GM12865 (cell line): ENCODE data around the gene STRBP.
"Not testable (repeated sequence)": the region's sequence is repeated elsewhere in the genome, so short reads cannot be mapped to it uniquely, and the experiment has no call there.

ENCODE experiments used
- DNase-seq: peaks from one replicate; pipeline ENCODE4 v3.0.0; 2010; ENCODE audit warnings: low read depth
- H3K4me3 ChIP-seq: 2 replicates; pipeline ENCODE4 v1.5.1; 2011; ENCODE audit warnings: mild to moderate bottlenecking, low read depth, low read length, control low read depth
- CTCF ChIP-seq: IDR thresholded peaks from 2 replicates; pipeline ENCODE4 v1.5.1; 2011; ENCODE audit warnings: low read length, control low read depth, low read depth, inconsistent platforms; ENCODE audit not compliant: insufficient read depth; ENCODE audit errors: missing control alignments

The STRBP gene

GRCh38 chr9:123310551-123311249 is 42.3 kb upstream of the STRBP start:
- no peak overlapping the region for H3K4me3 ChIP-seq
- TF ChIP-seq CTCF: no peak
- DNase-seq: no peak

- TF ChIP-seq CTCF: no peak
- no peak for DNase-seq
- H3K4me3 ChIP-seq: no peak overlapping the region
Measured at GRCh38 chr9:123309611-123310010, 41.2 kb upstream of the STRBP start.

- no peak for DNase-seq
- no peak for TF ChIP-seq CTCF
- H3K4me3 ChIP-seq: no peak overlapping the region
Measured at GRCh38 chr9:123305879-123306278, 37.5 kb upstream of the STRBP start.

- no peak for DNase-seq
- no peak overlapping the region for H3K4me3 ChIP-seq
- no peak for TF ChIP-seq CTCF
Measured at GRCh38 chr9:123304340-123304691, 35.9 kb upstream of the STRBP start.

GRCh38 chr9:123302348-123303214 is 34.2 kb upstream of the STRBP start:
- no peak for DNase-seq
- no peak overlapping the region for H3K4me3 ChIP-seq
- no peak for TF ChIP-seq CTCF

GRCh38 chr9:123301936-123302335 is 33.5 kb upstream of the STRBP start:
- H3K4me3 ChIP-seq, DNase-seq: not testable (repeated sequence)

- no peak overlapping the region for H3K4me3 ChIP-seq
- TF ChIP-seq CTCF: no peak
- DNase-seq: no peak
Measured at GRCh38 chr9:123300554-123300953, 32.2 kb upstream of the STRBP start.
